ENCODE results near the gene SCGB1A1. TPM values are rescaled to one million over a fixed set of nuclear protein-coding genes. Genes with fewer than 3 reads are reported as not detected.
"Not testable (repeated sequence)": the region's sequence is repeated elsewhere in the genome, so short reads cannot be mapped to it uniquely, and the experiment has no call there.

The SCGB1A1 gene
- total and polyA plus RNA-seq, 7 donors, result 11.4 TPM; not detected in 6

DNA sequence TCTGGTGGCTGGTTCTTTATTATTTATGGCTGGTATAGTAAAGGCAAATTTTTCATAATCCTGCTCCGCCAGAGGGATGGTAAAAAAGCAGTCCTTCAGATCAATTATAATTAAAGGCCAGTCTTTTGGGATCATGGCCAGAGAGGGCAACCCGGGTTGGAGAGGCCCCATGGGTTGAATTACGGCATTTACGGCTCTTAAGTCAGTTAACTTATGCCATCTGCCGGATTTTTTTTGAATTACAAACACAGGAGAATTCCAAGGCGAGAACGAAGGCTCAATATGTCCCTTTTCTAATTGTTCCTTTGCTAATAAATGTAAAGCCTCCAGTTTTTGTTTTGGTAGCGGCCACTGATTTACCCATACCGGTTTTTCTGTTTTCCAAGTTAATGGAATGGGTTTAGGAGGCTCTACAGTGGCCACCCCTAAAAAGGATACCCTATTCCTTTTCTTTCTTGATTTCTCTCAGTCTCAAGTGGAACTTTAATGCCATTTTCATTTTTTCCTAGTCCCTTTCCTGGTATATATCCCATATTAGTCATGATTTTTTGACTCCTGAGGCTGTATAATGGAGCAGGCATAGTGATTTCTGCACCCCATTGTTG is 40.3 kb upstream of the SCGB1A1 start:
- not testable (repeated sequence) for H3K27ac ChIP-seq, H3K4me3 ChIP-seq, H3K27me3 ChIP-seq, H3K4me1 ChIP-seq, H3K36me3 ChIP-seq, DNase-seq, H3K9me3 ChIP-seq
- TF ChIP-seq, protein P1, sequence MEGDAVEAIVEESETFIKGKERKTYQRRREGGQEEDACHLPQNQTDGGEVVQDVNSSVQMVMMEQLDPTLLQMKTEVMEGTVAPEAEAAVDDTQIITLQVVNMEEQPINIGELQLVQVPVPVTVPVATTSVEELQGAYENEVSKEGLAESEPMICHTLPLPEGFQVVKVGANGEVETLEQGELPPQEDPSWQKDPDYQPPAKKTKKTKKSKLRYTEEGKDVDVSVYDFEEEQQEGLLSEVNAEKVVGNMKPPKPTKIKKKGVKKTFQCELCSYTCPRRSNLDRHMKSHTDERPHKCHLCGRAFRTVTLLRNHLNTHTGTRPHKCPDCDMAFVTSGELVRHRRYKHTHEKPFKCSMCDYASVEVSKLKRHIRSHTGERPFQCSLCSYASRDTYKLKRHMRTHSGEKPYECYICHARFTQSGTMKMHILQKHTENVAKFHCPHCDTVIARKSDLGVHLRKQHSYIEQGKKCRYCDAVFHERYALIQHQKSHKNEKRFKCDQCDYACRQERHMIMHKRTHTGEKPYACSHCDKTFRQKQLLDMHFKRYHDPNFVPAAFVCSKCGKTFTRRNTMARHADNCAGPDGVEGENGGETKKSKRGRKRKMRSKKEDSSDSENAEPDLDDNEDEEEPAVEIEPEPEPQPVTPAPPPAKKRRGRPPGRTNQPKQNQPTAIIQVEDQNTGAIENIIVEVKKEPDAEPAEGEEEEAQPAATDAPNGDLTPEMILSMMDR (IDR thresholded peaks at IDR 0.05), result peak; percentile 13 to 54 (median 20)
- 3 to 6% methylated on average over 9 of the region's 9 CpGs for WGBS, 2 donors
- intact Hi-C loops (cut with DNase I), result loop anchor here (2.0 to 5.0 kb wide), 2 partner anchors 38 to 206 kb away; no protein-coding TSS in a partner anchor

DNA sequence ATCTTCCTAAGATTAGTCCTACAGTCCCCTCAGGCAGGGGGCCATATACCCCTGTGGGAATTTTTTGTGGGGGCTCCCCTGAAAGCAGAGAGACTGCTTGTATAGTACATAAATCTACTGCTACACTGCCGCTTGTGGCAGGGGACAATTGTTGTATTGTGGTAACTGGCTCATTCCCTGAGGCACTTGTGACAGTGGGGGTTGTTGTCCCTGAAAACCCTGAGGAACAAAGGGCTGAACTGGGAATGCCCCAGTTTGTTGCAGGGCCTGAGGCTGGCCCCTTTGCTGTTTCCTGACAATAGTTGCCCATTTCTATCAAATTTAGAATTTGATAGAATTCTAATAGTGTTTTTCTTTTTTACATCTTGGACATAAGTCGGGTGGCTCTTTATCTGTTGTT is 39.2 kb upstream of the SCGB1A1 start:
- not testable (repeated sequence) for H3K36me3 ChIP-seq, H3K9me3 ChIP-seq, H3K4me1 ChIP-seq, DNase-seq, H3K27me3 ChIP-seq, H3K27ac ChIP-seq, H3K4me3 ChIP-seq
- intact Hi-C loops (cut with DNase I), result loop anchor here (2.0 to 5.0 kb wide), 2 partner anchors 39 to 207 kb away; no protein-coding TSS in a partner anchor
- 42 to 45% methylated on average over 2 of the region's 2 CpGs for WGBS, 2 donors

DNA sequence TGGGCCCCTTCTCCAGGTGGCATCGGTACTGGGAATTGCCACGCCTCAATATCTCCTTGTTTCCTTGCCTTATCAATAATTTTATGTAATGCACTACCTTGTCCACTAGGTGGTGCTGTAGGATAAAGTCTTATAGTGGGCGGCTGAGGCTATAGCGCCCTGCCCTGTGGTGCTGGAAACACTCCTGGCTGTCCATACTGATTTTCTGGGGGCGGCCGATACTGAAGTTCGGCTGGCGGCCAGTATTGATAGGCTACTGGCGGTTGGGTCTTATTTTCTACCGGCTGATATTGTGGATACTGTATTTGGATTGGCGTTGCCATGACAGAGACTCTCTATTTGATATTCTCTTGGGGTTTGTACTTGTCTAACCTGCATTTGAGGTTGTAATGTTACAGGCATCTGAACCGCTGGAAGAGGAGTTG is 38.0 kb upstream of the SCGB1A1 start:
- H3K27ac ChIP-seq, result peak overlapping the region in 2 of 4 donors; percentile 6 to 19
- not testable (repeated sequence) for H3K9me3 ChIP-seq, H3K27me3 ChIP-seq, H3K4me1 ChIP-seq, H3K36me3 ChIP-seq
- DNase-seq, result peak; percentile 77
- H3K4me3 ChIP-seq, result peak overlapping the region in 1 of 4 donors; percentile 22
- 1 to 7% methylated on average over 12 of the region's 12 CpGs for WGBS, 2 donors
- intact Hi-C loops (cut with DNase I), result loop anchor here (2.0 kb wide), 1 partner anchor 314 kb away; no protein-coding TSS in a partner anchor
- TF ChIP-seq, protein P1 (IDR thresholded peaks at IDR 0.05), result peak; percentile 70 to 78 (median 74)

DNA sequence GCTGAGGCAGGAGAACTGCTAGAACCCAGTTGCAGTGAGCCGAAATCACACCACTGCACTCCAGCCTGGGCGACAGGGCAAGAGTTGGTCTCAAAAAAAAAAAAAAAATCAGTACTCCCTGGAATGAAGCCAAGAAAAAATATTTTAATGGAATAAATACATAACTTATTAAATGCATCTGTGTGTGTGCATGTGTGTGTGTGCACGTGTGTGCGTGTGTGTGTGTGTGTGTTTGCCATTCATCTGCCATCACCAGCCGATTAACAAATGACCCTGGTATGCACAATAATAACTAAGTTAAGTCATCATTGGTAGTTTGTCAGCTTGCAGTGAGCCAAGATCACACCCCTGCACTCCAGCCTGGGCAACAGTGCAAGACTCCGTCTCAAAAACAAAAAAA is 35.0 kb upstream of the SCGB1A1 start:
- 54 to 77% methylated on average over 6 of the region's 6 CpGs for WGBS, 2 donors

DNA sequence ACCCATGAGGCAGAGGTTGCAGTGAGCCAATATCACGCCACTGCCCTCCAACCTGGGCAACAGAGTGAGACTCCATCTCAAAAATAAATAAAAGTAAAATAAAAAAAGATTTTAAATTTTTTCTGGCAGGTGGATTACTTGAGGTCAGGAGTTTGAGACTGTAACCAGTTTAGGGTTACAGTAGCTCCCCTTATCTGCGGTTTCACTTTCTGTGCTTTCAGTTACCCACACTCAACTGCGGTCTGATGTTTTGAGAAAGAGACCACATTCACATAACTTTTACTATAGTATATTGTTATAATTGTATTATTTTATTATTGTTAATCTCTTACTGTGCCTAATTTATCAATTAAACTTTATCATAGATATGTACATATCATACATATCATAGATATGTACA is 32.8 kb upstream of the SCGB1A1 start:
- H3K4me3 ChIP-seq; intact Hi-C loops (cut with DNase I): not testable (repeated sequence)

More for the DNA sequence above, 35.0 kb upstream of the SCGB1A1 start:
- TF ChIP-seq POLR2A (IDR thresholded peaks at IDR 0.05) (no peak), EP300 (IDR thresholded peaks at IDR 0.05) (no peak), POLR2AphosphoS5 (IDR thresholded peaks at IDR 0.05) (no peak)
- TF ChIP-seq, protein P1 (IDR thresholded peaks at IDR 0.05), result no peak
- Histone ChIP-seq H3K9me3 (no peaks in the 10 kb centered on the region), H3K4me3 (no peak overlapping the region), H3K36me3 (no peaks in the 10 kb centered on the region), H3K27me3 (no peaks in the 10 kb centered on the region), H3K4me1 (peaks cover 0 to 10% (median 3%) of the 10 kb centered on the region in 4 donors), H3K27ac (no peak overlapping the region)
- intact Hi-C loops (cut with DNase I), result no loop called here
- no peak for DNase-seq

DNA sequence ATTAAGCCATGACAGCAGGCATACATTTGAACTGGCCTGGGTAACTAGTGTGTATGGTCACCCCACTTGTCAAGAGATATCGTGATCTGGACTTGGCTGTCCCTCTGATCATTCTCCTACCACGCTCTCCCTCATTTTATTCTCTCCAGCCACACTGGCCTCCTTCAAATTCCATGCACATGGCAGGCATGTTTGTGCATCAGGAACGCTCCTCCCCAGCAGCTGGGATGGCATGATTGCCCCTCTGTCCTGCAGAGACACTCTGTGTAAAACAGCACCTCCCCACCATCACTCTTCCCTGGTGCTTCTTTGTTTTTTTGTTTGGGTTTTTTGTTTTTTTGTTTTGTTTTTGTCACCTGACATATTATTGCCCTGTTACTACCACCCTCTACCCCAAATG is 31.5 kb upstream of the SCGB1A1 start:
- no peak for TF ChIP-seq POLR2A (IDR thresholded peaks at IDR 0.05)
- no peak for TF ChIP-seq EP300 (IDR thresholded peaks at IDR 0.05)
- TF ChIP-seq, protein P1 (IDR thresholded peaks at IDR 0.05), result no peak
- no peak for TF ChIP-seq POLR2AphosphoS5 (IDR thresholded peaks at IDR 0.05)
- H3K27me3 ChIP-seq, result no peaks in the 10 kb centered on the region
- no peaks in the 10 kb centered on the region for H3K9me3 ChIP-seq
- intact Hi-C loops (cut with DNase I), result no loop called here
- H3K4me1 ChIP-seq, result no peaks in the 10 kb centered on the region
- H3K27ac ChIP-seq, result no peak overlapping the region
- no peak overlapping the region for H3K4me3 ChIP-seq
- DNase-seq, result no peak
- 93% methylated on average over 3 of the region's 3 CpGs for WGBS, 2 donors
- H3K36me3 ChIP-seq, result no peaks in the 10 kb centered on the region

More for the DNA sequence above, 32.8 kb upstream of the SCGB1A1 start:
- WGBS, 2 donors, result 79 to 91% methylated on average over 3 of the region's 3 CpGs
- not testable (repeated sequence) for DNase-seq, H3K27me3 ChIP-seq, H3K36me3 ChIP-seq, H3K4me1 ChIP-seq, H3K27ac ChIP-seq, H3K9me3 ChIP-seq

Measured in sigmoid colon (tissue), 7 donors.